ENCODE data around the gene ARMC9. TPM values are rescaled to one million over a fixed set of nuclear protein-coding genes. Genes with fewer than 3 reads are reported as not detected.

The ARMC9 gene
- total and polyA plus RNA-seq, 7 donors: 2.4 to 95.3 (median 24.3) TPM

DNA sequence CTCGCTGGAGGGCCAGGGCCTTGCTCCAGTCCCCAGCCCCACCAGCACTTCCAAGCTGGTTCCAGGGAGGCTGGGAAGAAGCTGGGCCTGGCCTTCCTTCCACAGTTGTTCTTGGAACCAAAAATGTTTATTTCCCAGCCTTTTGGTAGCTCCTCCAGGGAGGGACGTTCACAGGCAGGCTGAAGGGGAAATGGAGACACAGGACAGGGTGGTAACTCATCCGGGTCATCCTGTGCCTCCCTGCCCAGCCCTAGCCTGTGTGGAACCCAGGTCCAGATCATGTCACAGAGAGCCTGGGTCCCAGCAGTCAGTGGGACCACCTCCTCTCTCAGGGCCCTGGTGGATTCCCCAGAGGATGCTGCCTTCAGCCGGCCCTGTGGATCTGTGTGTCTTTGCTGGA lies 12.5 kb upstream of the ARMC9 start:
- DNase-seq: peak; percentile 59
- peaks cover 0 to 32% (median 29%) of the 10 kb centered on the region in 4 donors for H3K4me1 ChIP-seq
- H3K27me3 ChIP-seq: no peaks in the 10 kb centered on the region
- H3K4me3 ChIP-seq: no peak overlapping the region
- peak overlapping the region in 2 of 4 donors; percentile 19 to 39 for H3K27ac ChIP-seq
- no peaks in the 10 kb centered on the region for H3K9me3 ChIP-seq
- intact Hi-C loops (cut with DNase I): no loop called here
- 68 to 78% methylated on average over 4 of the region's 4 CpGs for WGBS, 2 donors
- no peaks in the 10 kb centered on the region for H3K36me3 ChIP-seq
- TF ChIP-seq EP300 (IDR thresholded peaks at IDR 0.05) (no peak), POLR2A (IDR thresholded peaks at IDR 0.05) (no peak), CTCF (IDR thresholded peaks at IDR 0.05) (no peak), POLR2AphosphoS5 (IDR thresholded peaks at IDR 0.05) (no peak)

DNA sequence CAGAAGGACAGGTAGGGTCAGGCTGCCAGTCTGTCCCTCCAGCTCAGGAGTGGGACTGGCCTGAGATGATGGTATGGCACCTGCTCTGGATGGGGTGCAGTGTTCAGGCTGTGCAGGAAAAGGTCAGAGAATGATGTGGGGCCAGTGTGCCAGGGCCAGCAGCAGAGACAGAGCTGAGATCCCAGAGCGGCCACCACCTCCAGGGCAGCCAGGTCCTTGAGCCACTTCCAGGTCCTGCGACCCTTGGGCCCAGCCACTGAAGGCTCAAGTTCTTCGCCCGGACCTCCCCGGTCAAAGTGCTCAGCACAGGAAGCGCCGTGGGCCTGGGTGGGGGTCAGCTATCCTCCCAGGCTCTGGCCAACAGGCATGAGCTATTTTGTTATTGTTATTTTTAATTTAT lies 12.1 kb upstream of the ARMC9 start:
- Histone ChIP-seq H3K36me3 (no peaks in the 10 kb centered on the region), H3K27me3 (no peaks in the 10 kb centered on the region), H3K9me3 (no peaks in the 10 kb centered on the region), H3K4me3 (no peak overlapping the region), H3K27ac (peak overlapping the region in 2 of 4 donors; percentile 19 to 39), H3K4me1 (peaks cover 0 to 37% (median 33%) of the 10 kb centered on the region in 4 donors)
- WGBS, 2 donors: 87 to 96% methylated on average over 7 of the region's 7 CpGs
- TF ChIP-seq POLR2A (IDR thresholded peaks at IDR 0.05) (no peak), POLR2AphosphoS5 (IDR thresholded peaks at IDR 0.05) (no peak), EP300 (IDR thresholded peaks at IDR 0.05) (no peak), CTCF (IDR thresholded peaks at IDR 0.05) (no peak)
- intact Hi-C loops (cut with DNase I): no loop called here
- DNase-seq: peak; percentile 61

DNA sequence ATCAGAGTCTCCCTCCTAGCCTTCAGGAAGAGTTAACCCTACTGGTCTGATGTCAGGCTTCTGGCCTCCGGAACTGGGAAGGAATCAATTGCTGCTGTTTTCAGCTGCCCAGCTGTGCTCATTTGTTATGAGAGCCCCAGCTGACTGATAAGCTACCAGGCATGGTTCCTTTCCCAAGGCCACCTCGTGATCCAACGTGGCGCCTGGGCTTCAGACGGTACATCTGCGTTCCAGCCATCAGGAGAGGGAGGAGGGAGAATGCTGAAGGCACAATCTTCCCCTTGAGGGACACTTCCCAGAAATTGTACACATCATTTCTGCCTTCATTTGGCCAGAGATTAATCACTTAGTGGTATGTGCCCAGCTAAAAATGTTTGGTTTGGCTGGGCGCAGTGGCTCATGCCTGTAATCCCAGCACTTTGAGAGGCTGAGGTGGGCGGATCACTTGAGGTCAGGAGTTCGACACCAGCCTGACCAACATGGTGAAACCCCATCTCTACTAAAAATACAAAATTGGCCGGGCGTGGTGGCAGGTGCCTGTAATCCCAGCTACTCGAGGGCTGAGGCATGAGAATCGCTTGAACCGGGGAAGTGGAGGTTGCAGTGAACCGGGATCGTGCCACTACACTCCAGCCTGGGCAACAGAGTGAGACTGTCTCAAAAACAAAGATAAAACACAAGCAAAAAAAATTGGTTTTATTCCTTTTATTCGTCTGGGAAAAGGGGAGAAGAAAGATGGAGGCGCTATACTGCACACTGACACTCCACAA lies 10.5 kb upstream of the ARMC9 start:
- Histone ChIP-seq H3K4me1 (peaks cover 0 to 50% (median 48%) of the 10 kb centered on the region in 4 donors), H3K36me3 (no peaks in the 10 kb centered on the region), H3K4me3 (no peak overlapping the region), H3K27me3 (no peaks in the 10 kb centered on the region), H3K27ac (peak overlapping the region in 3 of 4 donors; percentile 88 to 97 (median 93)), H3K9me3 (no peaks in the 10 kb centered on the region)
- 78 to 83% methylated on average over 18 of the region's 18 CpGs for WGBS, 2 donors
- intact Hi-C loops (cut with DNase I): no loop called here
- TF ChIP-seq POLR2AphosphoS5 (IDR thresholded peaks at IDR 0.05): peak in 1 of 4 donors; percentile 21
- TF ChIP-seq CTCF (IDR thresholded peaks at IDR 0.05): no peak
- peak; percentile 62 for DNase-seq

DNA sequence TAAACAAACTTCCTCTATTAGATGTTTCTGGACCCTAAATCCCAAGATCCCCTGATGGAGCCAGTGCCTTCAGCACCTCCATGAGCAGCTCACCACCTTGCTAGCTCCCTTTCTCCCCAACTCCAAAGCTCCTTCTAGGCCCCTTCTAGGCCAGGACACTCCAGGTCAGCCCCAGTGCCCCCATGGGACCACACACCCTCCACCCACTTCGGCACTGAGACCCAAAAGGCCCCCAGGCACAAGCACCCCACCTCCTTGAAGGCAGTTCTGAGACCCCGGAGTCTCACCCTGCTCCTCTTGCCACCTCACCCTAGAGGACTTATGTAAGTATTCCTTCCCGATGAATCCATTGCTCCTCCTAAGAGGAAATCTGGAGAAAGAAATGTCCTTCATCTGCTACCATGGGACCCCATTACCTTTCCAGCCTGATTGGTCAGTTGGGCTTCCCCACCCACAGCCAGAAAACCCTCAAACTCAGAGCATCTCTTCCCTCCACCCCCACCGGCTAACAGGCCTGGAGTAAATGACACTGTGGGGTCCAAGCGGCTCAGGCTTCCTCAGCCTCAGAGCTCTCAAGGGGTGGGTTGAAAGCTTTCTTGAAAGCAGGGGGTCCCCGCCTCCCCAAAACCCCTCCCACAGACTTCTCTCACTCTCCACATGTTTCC lies 9.8 kb upstream of the ARMC9 start:
- peak; percentile 46 for DNase-seq
- intact Hi-C loops (cut with DNase I): no loop called here
- no peaks in the 10 kb centered on the region for H3K27me3 ChIP-seq
- WGBS, 2 donors: 89 to 90% methylated on average over 6 of the region's 6 CpGs
- H3K36me3 ChIP-seq: no peaks in the 10 kb centered on the region
- peak overlapping the region; percentile 86 to 97 (median 90) for H3K27ac ChIP-seq
- no peaks in the 10 kb centered on the region for H3K9me3 ChIP-seq
- peaks cover 0 to 54% (median 52%) of the 10 kb centered on the region in 4 donors for H3K4me1 ChIP-seq
- no peak for TF ChIP-seq CTCF (IDR thresholded peaks at IDR 0.05)
- TF ChIP-seq POLR2A (IDR thresholded peaks at IDR 0.05): no peak
- no peak for TF ChIP-seq POLR2AphosphoS5 (IDR thresholded peaks at IDR 0.05)
- no peak for TF ChIP-seq EP300 (IDR thresholded peaks at IDR 0.05)
- no peak overlapping the region for H3K4me3 ChIP-seq
